Effector memory CD8-positive, alpha-beta T cell (primary cell): Measurements from ENCODE around the gene COL2A1.

Experiments used
- ATAC-seq: fragments of 150-1000 bp; cut with Tn5 transposase; replicated peaks from 2 replicates; pipeline ENCODE4 v1.10.0; 2021; ENCODE audit warnings: mild to moderate bottlenecking, moderate library complexity
- DNase-seq, 3 experiments: peaks; one replicate each; pipeline ENCODE4 v3.0.0; 2021
- H3K27ac Mint-ChIP-seq, 2 donors: one replicate each; pipeline ENCODE4 v1.8.0; 2022; ENCODE audit warnings: mild to moderate bottlenecking in 2 of 2, mixed read lengths in 2 of 2, moderate library complexity in 2 of 2
- H3K27me3 Mint-ChIP-seq, 2 donors: one replicate each; pipeline ENCODE4 v1.8.0; 2022; ENCODE audit warnings: mixed read lengths in 2 of 2
- H3K36me3 Mint-ChIP-seq: one replicate; pipeline ENCODE4 v1.8.0; 2022; ENCODE audit warnings: mild to moderate bottlenecking, moderate library complexity, mixed read lengths; ENCODE audit not compliant: insufficient read depth
- H3K4me1 Mint-ChIP-seq, 2 donors: one replicate each; pipeline ENCODE4 v1.8.0; 2022; ENCODE audit warnings: low read depth in 2 of 2, mixed read lengths in 2 of 2
- H3K4me3 Mint-ChIP-seq, 2 donors: one replicate each; pipeline ENCODE4 v1.8.0; 2022; ENCODE audit warnings: mild to moderate bottlenecking in 2 of 2, mixed read lengths in 2 of 2, moderate library complexity in 2 of 2
- H3K9me3 Mint-ChIP-seq, 2 donors: one replicate each; pipeline ENCODE4 v1.8.0; 2022; ENCODE audit warnings: mixed read lengths in 2 of 2

Gene COL2A1

DNA sequence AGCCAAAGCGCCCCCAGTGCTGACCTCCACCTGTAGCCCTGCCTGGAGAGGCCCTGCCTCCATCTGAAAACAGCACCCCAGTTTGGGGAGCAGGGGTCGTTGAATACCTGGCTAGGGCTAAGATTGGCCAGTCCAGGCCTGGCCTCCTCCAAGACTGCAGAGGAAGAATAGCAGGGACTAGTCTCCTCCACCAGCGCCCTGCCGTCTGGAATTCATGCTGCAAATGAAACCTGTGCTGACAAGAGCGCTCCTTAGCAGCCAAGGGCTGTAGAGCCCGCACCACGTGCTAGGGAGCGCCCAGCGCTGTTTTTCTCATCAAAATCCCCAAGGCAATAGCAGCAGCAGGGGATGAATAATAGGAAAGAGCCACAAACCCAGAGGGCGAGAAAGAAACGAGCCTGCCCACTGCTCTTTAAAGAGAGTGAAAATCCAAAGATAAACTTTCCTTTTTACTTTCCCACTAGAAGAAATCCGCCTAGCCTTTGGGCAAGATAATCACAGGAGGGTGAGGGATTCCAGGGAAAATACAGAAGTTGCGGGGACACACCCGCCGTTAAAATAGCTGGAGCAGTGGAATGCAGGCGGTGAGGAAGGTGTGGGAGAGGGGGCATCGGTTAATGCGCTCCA, 3.3 kb downstream of the COL2A1 start:
- Mint-ChIP-seq H3K36me3 (peaks cover 2% of the 10 kb centered on the region), H3K4me1 (peaks cover 24 to 27% of the 10 kb centered on the region in 2 donors), H3K27ac (peak overlapping the region in 1 of 2 donors; percentile 81), H3K27me3 (peaks cover 81 to 90% of the 10 kb centered on the region in 2 donors), H3K9me3 (no peaks in the 10 kb centered on the region), H3K4me3 (peak overlapping the region; percentile 86 to 90)
- ATAC-seq (no peak), DNase-seq (no peak)

DNA sequence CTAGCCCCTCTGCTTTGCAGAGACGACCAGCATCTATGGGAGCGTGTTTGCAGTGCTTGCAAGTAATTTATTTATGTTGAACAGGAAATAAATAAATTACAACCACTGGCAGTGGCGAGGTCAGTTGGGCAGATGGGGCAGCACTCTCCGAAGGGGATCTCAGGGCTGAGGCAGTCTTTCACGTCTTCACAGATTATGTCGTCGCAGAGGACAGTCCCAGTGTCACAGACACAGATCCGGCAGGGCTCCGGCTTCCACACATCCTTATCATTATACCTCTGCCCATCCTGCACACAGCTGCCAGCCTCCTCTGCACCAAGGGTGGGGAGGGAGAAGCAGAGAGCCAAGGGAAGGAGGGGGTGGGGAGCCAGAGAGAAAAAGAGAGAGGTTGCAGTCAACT, 4.5 kb downstream of the COL2A1 start:
- peaks cover 82 to 90% of the 10 kb centered on the region in 2 donors for H3K27me3 Mint-ChIP-seq
- H3K4me1 Mint-ChIP-seq: peaks cover 22 to 27% of the 10 kb centered on the region in 2 donors
- DNase-seq (no peak), ATAC-seq (no peak)
- no peak overlapping the region for H3K4me3 Mint-ChIP-seq
- no peak overlapping the region for H3K27ac Mint-ChIP-seq
- H3K36me3 Mint-ChIP-seq: peaks cover 2% of the 10 kb centered on the region
- no peaks in the 10 kb centered on the region for H3K9me3 Mint-ChIP-seq

DNA sequence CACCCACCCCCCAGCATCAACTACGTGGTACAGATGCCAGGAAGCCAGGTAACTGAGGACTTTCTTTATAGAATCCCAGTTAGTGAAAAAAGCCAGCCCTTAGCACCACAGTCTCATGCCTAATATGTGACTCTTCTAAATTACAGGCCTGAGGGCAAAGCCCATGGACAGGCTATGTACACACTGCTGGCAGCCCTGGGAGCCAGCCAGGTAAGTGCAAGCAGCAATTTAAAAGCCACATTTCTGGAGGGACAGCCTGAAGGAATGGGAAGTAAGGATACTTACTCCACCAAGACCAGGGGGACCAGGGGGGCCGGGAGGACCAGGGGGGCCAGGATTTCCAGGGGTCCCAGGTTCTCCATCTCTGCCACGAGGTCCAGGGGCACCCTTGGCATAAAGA, 7.0 kb downstream of the COL2A1 start:
- no peak for ATAC-seq
- Mint-ChIP-seq H3K4me1 (peaks cover 11 to 13% of the 10 kb centered on the region in 2 donors), H3K36me3 (no peaks in the 10 kb centered on the region), H3K4me3 (no peak overlapping the region), H3K27me3 (peaks cover 70 to 85% of the 10 kb centered on the region in 2 donors), H3K9me3 (no peaks in the 10 kb centered on the region), H3K27ac (no peak overlapping the region)
- no peak for DNase-seq

GRCh38 chr12:47995981-47996401, 8.3 kb downstream of the COL2A1 start:
- Mint-ChIP-seq H3K4me1 (peaks cover 3 to 4% of the 10 kb centered on the region in 2 donors), H3K27ac (no peak overlapping the region), H3K4me3 (no peak overlapping the region), H3K36me3 (no peaks in the 10 kb centered on the region), H3K27me3 (peaks cover 57 to 72% of the 10 kb centered on the region in 2 donors), H3K9me3 (no peaks in the 10 kb centered on the region)
- DNase-seq (no peak), ATAC-seq (no peak)

- no peak overlapping the region for H3K4me3 Mint-ChIP-seq
- peaks cover 20 to 23% of the 10 kb centered on the region in 2 donors for H3K4me1 Mint-ChIP-seq
- ATAC-seq: no peak
Observed at GRCh38 chr12:47993491-47993890, 10.8 kb downstream of the COL2A1 start.

GRCh38 chr12:47992776-47993175, 11.5 kb downstream of the COL2A1 start:
- Mint-ChIP-seq H3K27me3 (peaks cover 24 to 48% of the 10 kb centered on the region in 2 donors), H3K27ac (no peak overlapping the region)

More at GRCh38 chr12:47993491-47993890, 10.8 kb downstream of the COL2A1 start:
- Mint-ChIP-seq H3K27me3 (peaks cover 32 to 51% of the 10 kb centered on the region in 2 donors), H3K27ac (peak overlapping the region in 1 of 2 donors; percentile 51), H3K9me3 (no peaks in the 10 kb centered on the region), H3K36me3 (peaks cover 6% of the 10 kb centered on the region)
- no peak for DNase-seq

DNA sequence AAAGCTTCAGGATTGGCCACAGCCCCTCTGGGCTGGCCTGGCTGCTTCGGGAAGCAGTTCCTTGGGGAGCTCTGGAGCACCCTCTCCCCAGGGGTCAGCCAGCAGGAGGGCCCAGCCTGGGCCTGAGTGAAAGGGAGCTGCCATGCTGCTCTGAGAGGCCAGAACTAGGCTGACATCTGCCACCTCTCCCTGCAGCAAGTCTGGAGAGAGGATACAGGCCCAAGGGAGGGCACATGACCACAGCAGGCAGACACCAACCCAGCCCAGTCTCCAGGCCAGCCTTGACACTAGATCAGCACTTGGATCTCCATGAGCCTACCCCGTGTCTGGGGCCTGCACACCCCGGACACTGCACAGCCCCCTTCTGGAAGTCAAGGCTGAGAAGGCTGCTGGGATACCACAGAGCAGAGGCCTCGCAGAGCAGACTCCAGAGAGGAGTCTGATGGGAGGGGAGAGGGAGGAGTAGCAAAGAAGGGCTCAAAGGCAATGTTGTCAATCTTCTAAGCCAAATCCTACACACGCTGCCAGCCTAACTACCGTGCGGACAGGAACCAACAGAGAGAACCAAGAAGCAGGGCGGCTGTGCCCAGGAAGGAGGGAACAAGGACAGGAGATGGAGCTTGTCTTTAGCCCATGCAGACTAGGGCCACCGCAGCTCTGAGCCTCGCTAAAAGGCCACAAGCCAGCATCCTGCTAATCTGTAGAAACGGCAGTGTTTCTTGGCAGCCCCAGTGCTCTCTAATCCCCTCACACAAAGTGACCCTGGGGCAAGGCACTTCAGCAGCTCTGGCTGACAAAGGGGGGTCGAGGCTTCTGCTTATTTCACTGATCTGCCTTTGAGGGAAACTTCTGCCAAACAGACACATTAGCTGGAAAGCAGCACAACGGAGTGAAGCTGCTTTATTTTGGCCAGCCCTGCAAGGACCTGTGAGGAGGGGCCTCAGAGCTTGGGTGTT, 12.9 kb downstream of the COL2A1 start:
- Mint-ChIP-seq H3K27me3 (peaks cover 21 to 38% of the 10 kb centered on the region in 2 donors), H3K36me3 (peaks cover 6% of the 10 kb centered on the region), H3K4me1 (peaks cover 20 to 23% of the 10 kb centered on the region in 2 donors), H3K27ac (peak overlapping the region in 1 of 2 donors; percentile 89), H3K9me3 (no peaks in the 10 kb centered on the region), H3K4me3 (no peak overlapping the region)
- DNase-seq: no peak
- no peak for ATAC-seq

More at GRCh38 chr12:47992776-47993175, 11.5 kb downstream of the COL2A1 start:
- Mint-ChIP-seq H3K4me3 (no peak overlapping the region), H3K36me3 (peaks cover 6% of the 10 kb centered on the region), H3K4me1 (peaks cover 20 to 23% of the 10 kb centered on the region in 2 donors), H3K9me3 (no peaks in the 10 kb centered on the region)
- no peak for DNase-seq
- no peak for ATAC-seq

- H3K9me3 Mint-ChIP-seq: no peaks in the 10 kb centered on the region
- ATAC-seq (peak; percentile 98), DNase-seq (peak; percentile 29 to 42 (median 40))
- peak overlapping the region in 1 of 2 donors; percentile 89 for H3K27ac Mint-ChIP-seq
- peaks cover 20 to 23% of the 10 kb centered on the region in 2 donors for H3K4me1 Mint-ChIP-seq
- H3K4me3 Mint-ChIP-seq: peak overlapping the region; percentile 38 to 56
- H3K36me3 Mint-ChIP-seq: peaks cover 6% of the 10 kb centered on the region
- H3K27me3 Mint-ChIP-seq: peaks cover 12 to 31% of the 10 kb centered on the region in 2 donors
Observed at GRCh38 chr12:47990351-47991105, 13.7 kb downstream of the COL2A1 start.

DNA sequence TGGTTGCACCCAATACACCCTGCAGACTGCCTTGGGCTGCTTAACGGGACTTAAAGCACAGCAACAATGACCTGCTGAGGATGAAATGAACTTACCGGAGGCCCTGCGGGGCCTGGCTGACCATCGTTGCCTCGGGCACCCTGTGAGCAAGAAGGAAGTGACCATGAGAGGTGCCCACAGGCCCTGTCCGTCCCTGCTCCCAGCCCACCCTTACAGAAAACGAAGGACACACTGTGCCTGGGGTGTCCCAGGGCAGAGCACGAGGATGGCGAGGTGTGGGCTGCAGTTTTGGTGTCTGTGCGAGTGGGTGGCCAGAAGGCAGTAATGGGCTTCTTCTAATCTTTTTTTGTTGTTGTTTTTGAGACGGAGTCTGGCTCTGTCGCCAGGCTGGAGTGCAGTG, 14.6 kb downstream of the COL2A1 start:
- Mint-ChIP-seq H3K27me3 (peaks cover 4 to 29% of the 10 kb centered on the region in 2 donors), H3K36me3 (peaks cover 6% of the 10 kb centered on the region), H3K27ac (peak overlapping the region in 1 of 2 donors; percentile 89), H3K9me3 (no peaks in the 10 kb centered on the region), H3K4me3 (peak overlapping the region; percentile 27 to 56), H3K4me1 (peaks cover 20 to 23% of the 10 kb centered on the region in 2 donors)
- ATAC-seq (no peak), DNase-seq (no peak)

DNA sequence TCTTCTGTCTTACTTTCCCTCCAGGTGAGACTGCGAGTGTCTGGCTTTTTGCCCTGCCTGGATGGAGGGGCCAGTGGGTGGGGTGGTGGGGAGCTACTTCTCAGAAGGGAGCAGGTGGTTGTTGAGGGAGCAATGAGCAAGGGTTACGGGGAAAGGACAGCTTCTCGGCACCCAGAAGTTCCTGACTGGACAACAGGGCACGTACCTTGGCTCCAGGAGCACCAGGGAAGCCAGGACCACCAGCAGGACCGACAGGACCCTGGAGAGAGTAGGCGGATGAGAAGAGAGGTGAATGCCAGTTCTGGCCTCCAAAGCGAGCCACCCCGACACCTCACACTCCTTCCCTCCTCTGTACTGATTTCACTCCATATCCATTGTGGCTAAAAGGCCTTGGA, 15.3 kb downstream of the COL2A1 start:
- Mint-ChIP-seq H3K9me3 (no peaks in the 10 kb centered on the region), H3K36me3 (peaks cover 6% of the 10 kb centered on the region), H3K27ac (peak overlapping the region; percentile 20 to 64), H3K4me3 (no peak overlapping the region), H3K27me3 (peaks cover 4 to 29% of the 10 kb centered on the region in 2 donors), H3K4me1 (peaks cover 20 to 23% of the 10 kb centered on the region in 2 donors)
- DNase-seq (no peak), ATAC-seq (no peak)

- DNase-seq (no peak), ATAC-seq (no peak)
- H3K4me1 Mint-ChIP-seq: peaks cover 20 to 23% of the 10 kb centered on the region in 2 donors
- peak overlapping the region; percentile 20 to 64 for H3K27ac Mint-ChIP-seq
- peaks cover 6% of the 10 kb centered on the region for H3K36me3 Mint-ChIP-seq
- no peak overlapping the region for H3K4me3 Mint-ChIP-seq
- H3K27me3 Mint-ChIP-seq: peaks cover 5 to 26% of the 10 kb centered on the region in 2 donors
- no peaks in the 10 kb centered on the region for H3K9me3 Mint-ChIP-seq
Observed at GRCh38 chr12:47988073-47989022, 15.9 kb downstream of the COL2A1 start.

- peaks cover 6% of the 10 kb centered on the region for H3K36me3 Mint-ChIP-seq
- H3K4me3 Mint-ChIP-seq: no peak overlapping the region
- H3K27me3 Mint-ChIP-seq: peaks cover 5 to 32% of the 10 kb centered on the region in 2 donors
- ATAC-seq: no peak
- no peaks in the 10 kb centered on the region for H3K9me3 Mint-ChIP-seq
- DNase-seq: no peak
- H3K27ac Mint-ChIP-seq: peak overlapping the region in 1 of 2 donors; percentile 64
- peaks cover 20 to 23% of the 10 kb centered on the region in 2 donors for H3K4me1 Mint-ChIP-seq
Observed at GRCh38 chr12:47987411-47988072, 16.7 kb downstream of the COL2A1 start.
